HPDE6-E6E7 (cell line): ENCODE results near the gene ZNF516.

Source experiments
- DNase-seq: peaks from one replicate; pipeline ENCODE4 v3.0.0; 2011; ENCODE audit warnings: missing footprints; ENCODE audit errors: extremely low spot score

Gene ZNF516

GRCh38 chr18:76380791-76381405 is 114.1 kb downstream of the ZNF516 start:
- DNase-seq = no peak

- no peak for DNase-seq
These were observed 114.8 kb downstream of the ZNF516 start for GRCh38 chr18:76380127-76380729.

- DNase-seq = no peak
These were observed 115.6 kb downstream of the ZNF516 start for GRCh38 chr18:76379226-76380126.

GRCh38 chr18:76378526-76379215 is 116.4 kb downstream of the ZNF516 start:
- no peak for DNase-seq

GRCh38 chr18:76377359-76377756 is 117.7 kb downstream of the ZNF516 start:
- DNase-seq = no peak

- no peak for DNase-seq
These were observed 118.2 kb downstream of the ZNF516 start for GRCh38 chr18:76376668-76377358.

- DNase-seq = no peak
These were observed 118.8 kb downstream of the ZNF516 start for GRCh38 chr18:76376225-76376624.

- DNase-seq = no peak
These were observed 120.4 kb downstream of the ZNF516 start for GRCh38 chr18:76374330-76375281.

DNA sequence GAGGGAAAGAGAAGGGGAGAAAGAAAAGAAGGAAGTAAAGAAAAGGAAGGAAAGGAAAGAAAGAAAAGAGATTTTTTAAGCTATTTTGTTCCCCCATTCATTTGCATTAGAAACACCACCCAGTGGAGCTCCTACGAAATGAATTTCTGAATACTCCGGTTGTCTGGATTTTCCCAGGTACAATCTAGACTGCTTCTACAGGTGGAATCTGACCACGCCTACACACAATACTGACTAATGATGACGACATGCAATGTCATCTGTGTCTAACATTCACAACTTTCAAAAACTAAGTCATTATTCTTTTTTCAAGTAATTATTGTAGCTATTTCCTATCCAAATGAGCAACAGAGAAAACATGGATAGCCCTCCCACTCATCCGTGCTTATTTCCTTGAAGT is 121.7 kb downstream of the ZNF516 start:
- DNase-seq = no peak

GRCh38 chr18:76371301-76372203 is 123.5 kb downstream of the ZNF516 start:
- DNase-seq = no peak

GRCh38 chr18:76370686-76371085 is 124.4 kb downstream of the ZNF516 start:
- no peak for DNase-seq

- no peak for DNase-seq
These were observed 124.8 kb downstream of the ZNF516 start for GRCh38 chr18:76370201-76370600.

- DNase-seq = no peak
These were observed 125.3 kb downstream of the ZNF516 start for GRCh38 chr18:76369791-76370190.

DNA sequence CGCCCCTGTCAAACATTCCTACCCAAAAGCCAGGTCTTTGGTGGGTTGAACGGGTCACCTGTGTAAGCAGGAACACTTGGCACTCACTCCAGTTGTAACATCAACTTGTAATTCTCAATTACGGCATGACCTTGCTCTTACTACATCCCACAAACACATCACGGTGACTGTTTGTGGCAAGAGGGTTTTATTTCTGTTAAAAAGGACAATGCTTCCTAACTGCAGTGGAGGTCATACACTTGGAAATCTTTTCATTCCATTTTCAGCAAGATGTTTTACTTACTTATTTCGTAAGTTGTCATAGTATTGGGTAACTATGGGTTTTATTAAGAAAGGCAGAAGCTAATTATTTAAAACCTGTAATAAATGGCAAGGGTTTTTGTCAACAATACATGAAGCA is 126.1 kb downstream of the ZNF516 start:
- DNase-seq = no peak

DNA sequence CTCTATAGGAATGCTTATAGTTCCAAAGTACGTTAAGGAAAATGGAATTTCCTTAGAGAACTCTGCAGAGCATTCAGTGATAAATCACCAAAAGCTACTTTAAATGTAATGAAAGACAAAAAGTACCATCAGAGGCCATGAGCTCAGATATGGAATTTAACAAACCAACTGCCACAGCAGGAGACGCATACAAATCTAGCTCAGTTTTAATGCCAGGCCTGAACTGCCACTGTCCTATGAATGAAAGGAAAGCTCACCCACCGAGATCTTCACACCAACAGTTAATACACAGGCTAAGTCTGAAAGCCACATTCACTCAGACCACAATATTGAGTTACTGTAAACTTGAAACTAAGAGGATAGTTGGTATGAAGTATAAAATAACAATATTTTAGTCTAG is 126.8 kb downstream of the ZNF516 start:
- no peak for DNase-seq

DNA sequence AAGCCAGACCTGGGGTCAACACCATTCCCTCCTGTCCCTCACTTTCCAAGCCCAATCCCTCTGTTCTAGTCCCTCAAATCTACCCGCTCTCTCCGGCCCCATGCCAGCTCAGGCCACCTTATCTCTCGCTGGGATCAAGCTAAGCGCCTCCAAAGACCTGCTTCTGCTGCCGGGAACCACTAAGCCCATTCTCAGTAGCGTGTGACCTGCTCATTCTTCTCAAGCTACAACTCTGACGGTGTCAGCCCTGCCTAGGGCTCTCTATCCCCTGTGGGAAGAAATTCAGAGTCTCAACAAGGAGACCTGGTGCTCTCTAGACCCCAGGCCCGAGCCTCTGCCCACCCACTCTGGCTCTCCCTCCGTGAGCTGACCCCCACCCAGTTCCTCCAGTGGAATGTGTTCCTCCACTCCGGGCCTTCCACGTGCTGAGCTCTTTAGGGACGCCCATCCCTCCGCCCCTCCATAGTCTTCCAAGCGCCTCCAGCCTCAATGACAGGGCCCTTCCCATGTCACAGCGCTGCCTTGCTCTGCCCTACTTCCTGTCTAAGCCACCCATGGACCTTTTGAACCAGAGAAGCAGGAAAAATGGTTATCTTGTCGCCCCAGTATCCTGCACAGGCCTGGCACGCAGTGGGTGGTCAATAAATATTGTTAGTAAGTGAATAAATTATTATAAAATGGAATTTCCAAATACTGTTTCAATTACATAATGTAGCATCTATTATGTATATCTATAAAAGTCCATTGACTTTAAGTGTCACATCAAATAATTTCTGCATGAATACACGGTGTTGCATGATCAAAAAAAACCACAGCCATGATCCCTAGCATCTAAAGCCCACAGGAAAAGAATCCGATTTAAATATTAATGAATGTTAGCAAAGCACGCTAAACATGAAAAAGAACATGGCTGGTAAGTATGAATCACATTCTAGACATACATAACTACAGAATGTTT is 127.6 kb downstream of the ZNF516 start:
- DNase-seq = no peak

DNA sequence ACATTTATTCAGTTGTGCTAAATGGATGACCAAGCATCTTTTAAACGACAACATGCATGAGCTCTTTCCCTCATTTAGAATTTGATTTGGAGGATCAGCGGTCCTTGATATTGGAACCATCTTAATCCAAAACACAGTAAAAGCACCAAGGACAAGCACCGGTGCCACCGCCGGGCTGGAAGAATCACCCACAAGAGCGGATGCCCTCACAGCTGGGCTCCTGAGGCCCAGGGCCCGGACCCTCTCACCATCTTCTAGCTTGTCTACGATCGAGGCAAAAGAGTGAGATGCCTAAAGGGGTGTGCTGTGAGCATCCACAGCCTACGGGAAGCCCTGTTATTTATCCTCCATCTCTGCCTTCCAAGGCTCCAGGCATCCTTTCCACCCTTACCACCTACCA is 129.5 kb downstream of the ZNF516 start:
- no peak for DNase-seq
